ENCODE results near the gene RSPH1.

RSPH1 gene

GRCh38 chr21:42451941-42452340, 44.1 kb downstream of the RSPH1 start:
- in situ Hi-C loops (cut with HindIII; ENCODE audit: low sequenced_read_pairs): no loop called here
- no peak for TF ChIP-seq CTCF (IDR thresholded peaks at IDR 0.05; ENCODE audit: low read depth, low read length, missing control alignments)
- no peak for DNase-seq (ENCODE audit: low read depth)
- H3K4me3 ChIP-seq (ENCODE audit: low read depth, low read length): no peak overlapping the region

GRCh38 chr21:42448686-42449085, 47.3 kb downstream of the RSPH1 start:
- H3K4me3 ChIP-seq (ENCODE audit: low read depth, low read length): no peak overlapping the region
- no peak for TF ChIP-seq CTCF (IDR thresholded peaks at IDR 0.05; ENCODE audit: low read depth, low read length, missing control alignments)
- no peak for DNase-seq (ENCODE audit: low read depth)
- in situ Hi-C loops (cut with HindIII; ENCODE audit: low sequenced_read_pairs): no loop called here

- no peak overlapping the region for H3K4me3 ChIP-seq (ENCODE audit: low read depth, low read length)
- no peak for DNase-seq (ENCODE audit: low read depth)
- in situ Hi-C loops (cut with HindIII; ENCODE audit: low sequenced_read_pairs): no loop called here
- TF ChIP-seq CTCF (IDR thresholded peaks at IDR 0.05; ENCODE audit: low read depth, low read length, missing control alignments): no peak
These were observed 48.3 kb downstream of the RSPH1 start for GRCh38 chr21:42447732-42448131.

- in situ Hi-C loops (cut with HindIII; ENCODE audit: low sequenced_read_pairs): no loop called here
- TF ChIP-seq CTCF (IDR thresholded peaks at IDR 0.05; ENCODE audit: low read depth, low read length, missing control alignments): no peak
- no peak for DNase-seq (ENCODE audit: low read depth)
- H3K4me3 ChIP-seq (ENCODE audit: low read depth, low read length): no peak overlapping the region
These were observed 48.8 kb downstream of the RSPH1 start for GRCh38 chr21:42447182-42447581.

GRCh38 chr21:42446531-42446930, 49.5 kb downstream of the RSPH1 start:
- no peak for TF ChIP-seq CTCF (IDR thresholded peaks at IDR 0.05; ENCODE audit: low read depth, low read length, missing control alignments)
- in situ Hi-C loops (cut with HindIII; ENCODE audit: low sequenced_read_pairs): no loop called here
- no peak for DNase-seq (ENCODE audit: low read depth)
- no peak overlapping the region for H3K4me3 ChIP-seq (ENCODE audit: low read depth, low read length)

- in situ Hi-C loops (cut with HindIII; ENCODE audit: low sequenced_read_pairs): no loop called here
- DNase-seq (ENCODE audit: low read depth): no peak
These were observed 50.7 kb downstream of the RSPH1 start for GRCh38 chr21:42445311-42445710.

More at GRCh38 chr21:42445311-42445710, 50.7 kb downstream of the RSPH1 start:
- no peak overlapping the region for H3K4me3 ChIP-seq (ENCODE audit: low read depth, low read length)
- TF ChIP-seq CTCF (IDR thresholded peaks at IDR 0.05; ENCODE audit: low read depth, low read length, missing control alignments): no peak

Measured in astrocyte of the cerebellum (primary cell).